GM19099 (cell line): Measurements from ENCODE around the gene NUAK1.

ENCODE experiments used
- POLR2A ChIP-seq: IDR thresholded peaks from 3 replicates; pipeline ENCODE4 v1.6.1; 2011; ENCODE audit warnings: low read depth; ENCODE audit not compliant: insufficient read length; ENCODE audit errors: extremely low read depth

NUAK1 gene

GRCh38 chr12:106074706-106075392 lies 63.9 kb downstream of the NUAK1 start:
- TF ChIP-seq POLR2A: no peak

- TF ChIP-seq POLR2A: no peak
These were observed 64.4 kb downstream of the NUAK1 start for GRCh38 chr12:106074361-106074705.

- TF ChIP-seq POLR2A: no peak
These were observed 65.6 kb downstream of the NUAK1 start for GRCh38 chr12:106073179-106073578.

DNA sequence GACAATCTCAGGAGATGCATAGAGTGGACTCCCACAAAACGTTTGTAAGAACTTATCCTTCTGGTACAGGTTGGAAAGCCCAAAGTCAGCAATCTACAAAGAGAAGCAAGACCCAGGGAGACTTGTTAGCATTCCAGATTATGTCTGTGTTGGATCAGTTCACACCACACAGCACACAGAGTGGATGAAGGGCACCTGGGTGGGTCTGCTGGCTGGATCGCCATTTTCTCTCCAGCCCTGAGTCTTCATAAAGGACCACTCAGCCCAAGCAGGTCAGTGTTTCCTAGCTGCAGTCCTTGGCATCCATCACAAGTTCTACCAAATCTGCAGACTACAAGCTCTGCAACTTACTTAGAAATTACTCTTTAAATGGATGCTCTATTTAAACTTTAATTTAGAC lies 66.0 kb downstream of the NUAK1 start:
- TF ChIP-seq POLR2A: no peak

DNA sequence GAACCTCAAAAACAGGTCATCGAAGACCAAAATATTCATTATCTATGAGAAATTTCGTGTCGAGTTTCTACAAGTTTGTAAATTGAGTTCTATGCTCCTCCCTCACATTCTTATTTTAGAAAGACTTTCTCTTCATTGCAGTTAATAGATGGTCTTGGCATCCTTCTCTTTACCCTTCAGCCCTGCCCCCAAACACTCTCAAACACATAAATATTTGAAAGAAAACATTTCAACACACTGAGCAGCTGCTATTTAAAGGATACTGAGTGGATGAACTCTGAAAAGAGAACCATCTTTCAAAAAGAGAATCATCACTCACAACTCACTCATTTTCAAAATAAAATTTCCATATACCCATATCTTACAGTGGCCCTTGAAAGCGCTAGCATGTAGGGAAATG lies 67.1 kb downstream of the NUAK1 start:
- no peak for TF ChIP-seq POLR2A

DNA sequence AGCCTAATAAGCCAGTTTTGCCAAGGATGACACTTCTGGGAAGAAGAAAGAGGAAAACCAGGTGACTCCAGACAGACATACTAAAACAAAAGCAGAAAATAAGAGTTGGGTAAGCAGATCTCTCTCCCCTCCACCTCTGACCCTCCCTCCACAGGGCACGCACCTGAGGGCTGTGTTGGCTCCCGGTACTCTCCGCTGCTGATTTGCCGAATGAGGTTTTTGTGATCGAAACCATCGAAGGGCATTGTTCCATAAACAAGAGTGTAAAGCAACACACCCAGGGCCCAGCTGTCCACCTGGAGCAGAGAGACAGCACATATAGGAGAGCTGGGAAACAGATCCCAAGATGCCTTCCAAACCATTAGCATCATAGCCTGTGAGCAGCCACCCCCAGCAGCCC lies 68.1 kb downstream of the NUAK1 start:
- no peak for TF ChIP-seq POLR2A

DNA sequence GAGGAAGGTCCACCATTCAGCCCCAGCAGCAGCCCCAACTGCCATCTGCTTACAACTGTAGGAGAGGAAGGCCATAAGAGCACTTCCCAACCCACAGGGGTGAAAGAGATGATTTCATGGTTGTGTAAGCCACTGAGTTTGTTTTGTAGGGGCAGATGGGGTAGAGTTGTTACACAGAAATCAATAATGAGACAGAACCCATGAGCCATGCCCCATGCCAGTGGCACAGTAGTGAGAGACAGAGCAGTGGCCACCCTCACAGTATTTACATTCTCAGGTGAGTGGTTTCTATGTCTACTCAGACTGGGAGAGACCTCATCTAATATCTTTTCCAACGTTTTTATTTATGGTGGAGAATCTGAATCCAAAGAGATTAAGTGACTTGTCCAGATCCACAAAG lies 68.6 kb downstream of the NUAK1 start:
- TF ChIP-seq POLR2A: no peak

DNA sequence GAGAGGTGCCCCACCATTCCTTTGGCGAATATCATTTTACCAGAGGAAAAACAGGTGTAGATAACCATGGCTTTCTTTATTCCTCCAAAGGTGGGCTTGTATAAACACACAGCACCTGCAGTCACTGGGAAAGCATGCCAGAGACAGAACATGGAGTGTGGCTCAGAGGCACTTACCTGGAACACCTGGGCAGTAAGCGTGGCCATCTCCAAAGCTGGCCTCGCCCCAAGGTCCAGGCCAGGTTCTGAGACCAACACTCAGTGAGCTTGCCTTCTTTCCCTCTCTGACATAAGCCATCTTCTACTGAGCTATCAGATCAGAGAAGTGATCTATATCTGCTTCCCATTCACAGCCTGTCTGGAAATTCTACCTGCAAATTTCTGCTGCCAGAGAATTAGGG lies 70.5 kb downstream of the NUAK1 start:
- no peak for TF ChIP-seq POLR2A

DNA sequence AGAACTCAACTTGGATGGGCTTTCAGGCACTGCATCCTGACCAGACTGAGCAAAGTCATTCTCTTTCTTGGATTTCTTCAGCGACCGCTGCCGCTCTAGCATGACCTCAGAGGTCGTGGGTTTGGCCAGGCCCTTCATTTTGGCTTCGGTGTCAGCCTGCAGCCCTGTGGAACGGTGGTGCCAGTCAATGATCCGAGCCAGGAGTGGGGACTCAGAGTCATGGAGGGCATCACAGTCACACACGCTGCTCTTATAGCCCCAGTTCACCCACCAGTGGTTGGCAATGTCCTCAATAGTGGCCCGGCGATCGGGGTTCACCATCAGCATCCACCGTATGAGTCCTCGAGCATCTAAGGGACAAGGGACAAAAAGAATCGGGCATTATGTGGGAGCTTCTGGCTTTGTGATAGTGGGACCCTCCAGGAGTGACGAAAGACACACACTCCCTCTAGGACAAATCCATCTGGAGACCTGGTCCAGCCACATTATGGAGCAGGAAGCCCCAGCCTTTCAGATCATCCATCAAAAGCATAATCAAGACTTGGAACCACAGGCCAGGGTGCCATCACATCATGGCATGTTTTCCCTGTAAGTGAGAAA lies 71.0 kb downstream of the NUAK1 start:
- TF ChIP-seq POLR2A: no peak

DNA sequence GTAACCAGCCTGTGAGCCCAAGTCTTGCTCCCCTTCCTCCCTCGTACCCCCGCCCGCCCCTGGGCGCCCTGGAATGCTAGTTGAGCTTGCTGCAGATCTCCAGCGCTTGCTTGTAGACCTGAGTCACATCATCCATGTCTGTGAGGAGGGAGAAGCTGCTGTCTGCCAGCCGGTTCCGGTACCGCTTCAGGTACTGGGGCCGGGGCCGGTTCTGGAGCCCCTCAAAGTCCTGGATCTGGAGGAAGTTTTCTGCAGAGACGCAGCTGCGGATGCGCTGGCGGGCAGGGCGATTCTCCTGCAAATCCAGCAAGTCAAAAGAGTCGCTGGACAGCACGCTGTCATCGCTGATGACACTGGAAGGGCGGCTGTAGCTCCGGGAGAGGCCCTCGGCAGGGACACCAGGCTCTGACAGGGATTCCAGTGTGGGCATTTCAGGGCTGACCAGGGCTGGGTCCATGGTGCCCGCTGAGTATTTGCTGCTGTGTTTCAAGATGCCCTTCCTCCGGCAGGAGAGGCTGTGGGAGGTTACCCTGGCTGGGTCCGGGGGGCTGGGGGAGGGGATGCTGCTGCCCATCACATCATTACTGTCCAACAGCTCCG lies 71.9 kb downstream of the NUAK1 start:
- no peak for TF ChIP-seq POLR2A

GRCh38 chr12:106066051-106066705 lies 72.6 kb downstream of the NUAK1 start:
- TF ChIP-seq POLR2A: no peak

DNA sequence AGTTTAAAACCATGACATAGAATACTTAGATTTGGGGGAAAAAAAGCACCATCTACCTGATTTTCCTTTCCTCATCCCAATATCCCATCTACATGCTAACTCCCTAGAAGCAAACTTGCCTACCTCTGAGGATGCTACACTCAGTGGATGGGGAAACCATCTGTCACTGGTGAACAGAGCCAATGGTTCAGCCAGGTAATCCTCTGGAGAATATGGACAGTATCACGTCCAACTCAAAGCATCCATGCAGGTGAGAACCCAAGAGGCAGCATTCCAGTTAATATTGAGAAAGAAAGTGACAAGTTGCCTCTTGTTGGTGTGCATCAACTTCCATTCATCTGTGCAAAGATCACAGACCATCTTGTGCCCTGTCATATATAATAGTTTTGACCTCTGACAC lies 73.2 kb downstream of the NUAK1 start:
- no peak for TF ChIP-seq POLR2A

DNA sequence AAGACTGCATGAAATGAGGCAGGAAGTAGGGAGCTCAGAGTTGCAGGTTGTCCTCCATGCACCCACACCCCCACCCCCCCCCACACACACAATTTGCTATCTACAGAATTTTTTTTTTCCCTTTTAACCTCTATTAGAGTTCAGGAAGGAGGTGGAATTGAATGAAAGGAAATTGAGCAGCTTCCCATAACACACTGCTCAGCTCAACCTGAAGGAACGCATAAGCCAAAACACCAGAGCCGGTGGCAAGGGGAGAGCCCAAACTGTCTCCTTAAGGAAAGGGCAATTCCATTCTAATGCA lies 74.1 kb downstream of the NUAK1 start:
- no peak for TF ChIP-seq POLR2A

GRCh38 chr12:106063826-106064720 lies 74.7 kb downstream of the NUAK1 start:
- no peak for TF ChIP-seq POLR2A

- TF ChIP-seq POLR2A: no peak
These were observed 76.1 kb downstream of the NUAK1 start for GRCh38 chr12:106062693-106063092.
